Measurements from ENCODE around the gene PTPRM. TPM values are rescaled to one million over a fixed set of nuclear protein-coding genes. Genes with fewer than 3 reads are reported as not detected.

The PTPRM gene
- polyA plus RNA-seq, 6 donors from 2014 or later: not detected

DNA sequence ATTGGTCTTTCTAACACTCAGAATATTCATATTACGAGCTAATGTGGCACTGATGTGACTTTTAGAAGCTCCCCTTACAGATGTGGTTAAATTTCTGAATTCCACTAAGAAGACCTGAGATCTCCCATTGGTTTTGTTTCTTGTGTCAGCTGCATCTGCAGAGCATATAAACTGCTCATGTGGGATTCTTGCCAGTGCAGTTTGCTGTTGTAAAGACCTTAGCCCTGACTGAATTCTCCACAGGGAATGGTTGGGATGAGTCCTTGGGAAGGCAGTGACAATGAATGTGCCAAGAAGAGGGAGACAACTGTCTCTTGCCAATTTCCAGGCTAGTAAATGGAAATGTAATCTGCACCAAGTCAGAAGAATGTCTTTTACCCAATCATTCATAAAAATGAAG lies 94.1 kb downstream of the PTPRM start:
- no peak overlapping the region for H3K4me3 Mint-ChIP-seq
- DNase-seq (no peak), ATAC-seq (ENCODE audit: low read depth in 2 of 2) (no peak)
- H3K27me3 Mint-ChIP-seq: peaks cover 0 to 5% (median 0%) of the 10 kb centered on the region in 3 donors
- H3K36me3 Mint-ChIP-seq: no peaks in the 10 kb centered on the region
- H3K9me3 Mint-ChIP-seq: peaks cover 0 to 9% (median 4%) of the 10 kb centered on the region in 7 donors
- H3K4me1 Mint-ChIP-seq: no peaks in the 10 kb centered on the region
- H3K27ac Mint-ChIP-seq: no peak overlapping the region

DNA sequence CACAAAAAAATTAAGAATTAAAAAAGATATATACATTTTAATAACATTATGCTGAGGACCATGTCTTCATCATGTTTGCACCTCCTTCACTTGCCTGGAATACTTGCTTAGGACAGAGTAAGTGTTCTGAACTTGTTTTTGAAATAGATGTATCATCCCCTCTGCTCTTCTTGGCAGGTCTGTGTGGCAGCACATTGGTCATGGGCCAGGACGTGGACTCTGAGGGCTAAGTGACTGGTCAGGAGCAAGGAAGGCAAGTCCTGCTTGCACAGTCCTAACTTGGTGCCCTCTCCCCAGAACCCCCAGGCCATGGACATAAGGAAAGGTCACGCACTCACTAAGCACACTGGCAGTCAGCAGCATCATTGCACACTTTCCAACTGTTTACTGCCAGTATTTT lies 95.8 kb downstream of the PTPRM start:
- no peak for ATAC-seq (ENCODE audit: low read depth in 2 of 2)
- Mint-ChIP-seq H3K27ac (no peak overlapping the region), H3K27me3 (no peaks in the 10 kb centered on the region), H3K36me3 (no peaks in the 10 kb centered on the region), H3K4me1 (no peaks in the 10 kb centered on the region), H3K9me3 (peaks cover 0 to 2% (median 2%) of the 10 kb centered on the region in 7 donors), H3K4me3 (no peak overlapping the region)
- no peak for DNase-seq

DNA sequence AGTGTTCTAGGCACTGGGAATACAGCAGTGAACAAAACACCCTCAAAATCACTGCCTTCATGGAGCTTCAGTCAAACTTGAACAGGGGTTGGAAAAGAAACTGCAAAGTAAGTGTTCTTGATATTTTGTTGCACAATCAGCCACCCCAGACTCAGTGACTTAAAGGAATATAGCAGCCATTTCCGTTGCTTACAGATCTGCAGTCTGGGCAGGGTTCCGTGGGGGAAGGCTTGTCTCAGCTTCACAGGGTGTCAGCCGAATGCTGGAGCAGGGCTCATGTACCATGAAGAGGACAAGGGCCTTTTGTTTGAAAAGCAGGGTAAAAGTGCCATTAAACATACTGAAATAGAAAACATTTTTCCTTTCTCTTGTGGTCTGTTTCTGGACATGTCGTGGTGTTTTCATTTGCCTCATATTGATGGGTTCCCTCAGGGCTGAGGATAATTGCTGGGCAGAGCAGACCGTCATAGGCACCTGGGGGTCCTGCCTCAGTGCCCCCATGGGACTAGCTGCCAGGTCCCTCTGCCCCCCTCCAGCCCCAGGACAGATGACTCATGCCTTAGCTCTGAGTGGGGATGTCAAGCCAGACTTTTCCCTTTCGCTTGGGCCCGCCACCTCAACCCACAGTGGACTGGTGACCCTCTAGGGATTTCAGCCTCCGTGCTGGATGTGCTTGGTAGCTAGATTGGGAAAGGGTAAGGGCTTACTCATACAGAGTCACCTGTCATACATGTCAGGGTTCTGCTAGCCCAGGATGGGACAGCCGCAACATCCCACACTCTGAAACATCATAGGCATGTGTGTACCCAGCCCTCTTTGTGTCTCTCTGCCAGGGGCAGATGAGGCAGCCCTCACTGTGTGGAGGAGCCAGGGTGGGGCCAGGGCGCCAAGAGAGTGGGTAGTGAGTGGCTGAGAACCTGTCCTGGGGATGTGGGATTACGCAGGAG lies 96.5 kb downstream of the PTPRM start:
- no peak overlapping the region for H3K4me3 Mint-ChIP-seq
- no peak overlapping the region for H3K27ac Mint-ChIP-seq
- no peaks in the 10 kb centered on the region for H3K36me3 Mint-ChIP-seq
- H3K4me1 Mint-ChIP-seq: no peaks in the 10 kb centered on the region
- H3K27me3 Mint-ChIP-seq: no peaks in the 10 kb centered on the region
- H3K9me3 Mint-ChIP-seq: peaks cover 0 to 2% (median 2%) of the 10 kb centered on the region in 7 donors
- no peak for ATAC-seq (ENCODE audit: low read depth in 2 of 2)
- DNase-seq: no peak

- Mint-ChIP-seq H3K27me3 (no peaks in the 10 kb centered on the region), H3K27ac (no peak overlapping the region), H3K4me1 (no peaks in the 10 kb centered on the region), H3K4me3 (no peak overlapping the region), H3K36me3 (no peaks in the 10 kb centered on the region), H3K9me3 (peaks cover 0 to 5% (median 0%) of the 10 kb centered on the region in 7 donors)
- no peak for ATAC-seq (ENCODE audit: low read depth in 2 of 2)
- DNase-seq: no peak
Measured at GRCh38 chr18:7666195-7666776, 99.2 kb downstream of the PTPRM start.

DNA sequence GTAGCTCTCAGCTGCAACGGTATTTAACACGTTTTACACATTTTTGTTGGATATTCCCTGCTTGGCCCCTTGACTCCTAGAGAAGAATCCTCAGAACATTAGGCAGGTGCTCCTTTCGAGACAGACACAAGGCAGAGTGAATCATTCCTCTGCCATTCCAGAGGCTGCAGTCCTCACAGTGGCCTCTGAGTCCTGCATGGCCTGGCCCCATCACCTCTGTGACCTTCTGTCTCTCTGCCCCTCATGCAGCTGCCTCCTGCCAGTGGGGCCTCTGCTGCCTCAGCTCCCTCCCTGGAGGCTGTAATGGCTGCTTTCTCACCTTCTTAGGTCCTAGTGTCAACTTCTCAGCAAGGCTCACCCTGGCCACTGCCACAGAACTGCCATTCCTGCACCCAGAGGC lies 101.3 kb downstream of the PTPRM start:
- Mint-ChIP-seq H3K4me1 (no peaks in the 10 kb centered on the region), H3K4me3 (no peak overlapping the region), H3K9me3 (peaks cover 0 to 5% (median 0%) of the 10 kb centered on the region in 7 donors), H3K27me3 (no peaks in the 10 kb centered on the region), H3K27ac (no peak overlapping the region), H3K36me3 (no peaks in the 10 kb centered on the region)
- DNase-seq (no peak), ATAC-seq (ENCODE audit: low read depth in 2 of 2) (no peak)

GRCh38 chr18:7669361-7669760 lies 102.2 kb downstream of the PTPRM start:
- DNase-seq (no peak), ATAC-seq (ENCODE audit: low read depth in 2 of 2) (no peak)
- H3K4me3 Mint-ChIP-seq: no peak overlapping the region
- H3K36me3 Mint-ChIP-seq: no peaks in the 10 kb centered on the region
- no peak overlapping the region for H3K27ac Mint-ChIP-seq
- H3K27me3 Mint-ChIP-seq: no peaks in the 10 kb centered on the region
- no peaks in the 10 kb centered on the region for H3K4me1 Mint-ChIP-seq
- H3K9me3 Mint-ChIP-seq: peaks cover 0 to 5% (median 0%) of the 10 kb centered on the region in 7 donors

DNA sequence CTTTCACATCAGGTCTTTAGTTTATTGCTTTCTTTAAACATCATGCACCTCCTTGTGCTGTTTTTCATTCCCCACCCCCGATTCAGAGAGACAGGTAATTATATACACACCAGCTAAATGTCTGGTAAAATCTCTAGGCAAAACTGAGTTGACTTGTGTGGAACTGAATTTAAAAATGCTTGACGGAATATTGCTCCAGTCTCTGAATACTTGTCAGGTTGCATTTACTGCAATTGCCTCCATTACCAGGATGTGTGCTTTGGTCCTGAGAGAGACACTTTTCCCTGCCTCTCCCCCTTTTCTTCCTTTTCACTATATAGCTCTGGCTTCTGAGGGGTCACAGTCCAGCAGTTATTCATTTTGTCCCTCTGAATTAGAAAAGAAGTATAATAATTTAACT lies 104.0 kb downstream of the PTPRM start:
- no peak for ATAC-seq (ENCODE audit: low read depth in 2 of 2)

GRCh38 chr18:7676253-7676873 lies 109.2 kb downstream of the PTPRM start:
- Mint-ChIP-seq H3K4me1 (no peaks in the 10 kb centered on the region), H3K9me3 (no peaks in the 10 kb centered on the region), H3K4me3 (no peak overlapping the region), H3K27ac (no peak overlapping the region), H3K36me3 (no peaks in the 10 kb centered on the region), H3K27me3 (no peaks in the 10 kb centered on the region)
- DNase-seq (no peak), ATAC-seq (ENCODE audit: low read depth in 2 of 2) (no peak)

More for the DNA sequence above, 104.0 kb downstream of the PTPRM start:
- Mint-ChIP-seq H3K27ac (no peak overlapping the region), H3K4me1 (no peaks in the 10 kb centered on the region), H3K4me3 (no peak overlapping the region), H3K9me3 (peaks cover 0 to 5% (median 0%) of the 10 kb centered on the region in 7 donors), H3K36me3 (no peaks in the 10 kb centered on the region), H3K27me3 (no peaks in the 10 kb centered on the region)
- no peak for DNase-seq

DNA sequence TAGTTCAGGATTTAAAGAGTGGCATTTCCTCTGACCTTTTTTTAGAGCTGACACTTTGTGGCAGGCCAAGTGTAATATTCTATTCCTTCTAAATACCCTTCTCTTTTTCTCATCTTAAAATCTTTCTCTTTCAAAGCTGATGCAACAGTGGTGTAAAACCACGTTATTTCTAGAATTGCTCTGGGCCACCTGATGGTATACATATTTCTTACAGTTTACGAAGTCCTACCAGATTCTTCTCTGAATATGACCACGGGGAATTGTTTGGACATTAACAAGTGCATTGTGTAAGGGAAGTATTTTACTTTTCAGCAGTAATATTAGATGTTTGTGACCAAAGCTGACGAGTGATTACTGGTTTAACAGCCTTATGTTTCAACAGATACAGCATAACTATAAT lies 109.9 kb downstream of the PTPRM start:
- Mint-ChIP-seq H3K4me3 (no peak overlapping the region), H3K4me1 (no peaks in the 10 kb centered on the region), H3K36me3 (no peaks in the 10 kb centered on the region), H3K27ac (no peak overlapping the region), H3K27me3 (no peaks in the 10 kb centered on the region), H3K9me3 (no peaks in the 10 kb centered on the region)
- DNase-seq (no peak), ATAC-seq (ENCODE audit: low read depth in 2 of 2) (no peak)

DNA sequence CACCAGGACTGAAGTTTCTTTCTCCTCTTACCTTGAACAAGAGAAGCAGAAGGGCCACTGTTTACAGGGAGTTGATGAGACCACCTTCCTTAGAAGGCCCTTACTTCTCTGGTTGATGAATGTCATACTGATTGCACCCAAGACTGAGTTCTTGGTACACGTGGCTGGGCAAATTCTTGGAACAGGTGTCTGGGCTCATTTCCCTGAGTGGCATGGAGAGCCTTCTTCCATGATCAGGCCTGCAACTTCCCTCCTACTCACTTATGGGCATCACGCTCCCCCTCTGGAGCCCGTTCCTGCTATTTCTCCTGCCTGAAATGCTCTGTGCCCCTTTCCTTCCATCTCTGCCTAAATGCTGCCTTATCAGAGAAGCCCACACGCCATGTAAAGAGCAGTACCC lies 110.3 kb downstream of the PTPRM start:
- no peak for ATAC-seq (ENCODE audit: low read depth in 2 of 2)
- DNase-seq: no peak
- Mint-ChIP-seq H3K4me3 (no peak overlapping the region), H3K4me1 (no peaks in the 10 kb centered on the region), H3K27me3 (no peaks in the 10 kb centered on the region), H3K9me3 (no peaks in the 10 kb centered on the region), H3K36me3 (no peaks in the 10 kb centered on the region), H3K27ac (no peak overlapping the region)

GRCh38 chr18:7678389-7678788 lies 111.3 kb downstream of the PTPRM start:
- Mint-ChIP-seq H3K9me3 (no peaks in the 10 kb centered on the region), H3K27ac (no peak overlapping the region), H3K4me1 (no peaks in the 10 kb centered on the region), H3K4me3 (no peak overlapping the region), H3K36me3 (no peaks in the 10 kb centered on the region), H3K27me3 (no peaks in the 10 kb centered on the region)
- ATAC-seq (ENCODE audit: low read depth in 2 of 2) (no peak), DNase-seq (no peak)

GRCh38 chr18:7678801-7679200 lies 111.7 kb downstream of the PTPRM start:
- no peak overlapping the region for H3K27ac Mint-ChIP-seq
- H3K4me1 Mint-ChIP-seq: no peaks in the 10 kb centered on the region
- H3K9me3 Mint-ChIP-seq: no peaks in the 10 kb centered on the region
- DNase-seq (no peak), ATAC-seq (ENCODE audit: low read depth in 2 of 2) (no peak)
- H3K4me3 Mint-ChIP-seq: no peak overlapping the region
- no peaks in the 10 kb centered on the region for H3K27me3 Mint-ChIP-seq
- no peaks in the 10 kb centered on the region for H3K36me3 Mint-ChIP-seq

- Mint-ChIP-seq H3K4me3 (no peak overlapping the region), H3K36me3 (no peaks in the 10 kb centered on the region), H3K9me3 (no peaks in the 10 kb centered on the region), H3K27me3 (no peaks in the 10 kb centered on the region), H3K4me1 (no peaks in the 10 kb centered on the region), H3K27ac (no peak overlapping the region)
- no peak for DNase-seq
- no peak for ATAC-seq (ENCODE audit: low read depth in 2 of 2)
Measured at GRCh38 chr18:7681298-7681697, 114.2 kb downstream of the PTPRM start.

DNA sequence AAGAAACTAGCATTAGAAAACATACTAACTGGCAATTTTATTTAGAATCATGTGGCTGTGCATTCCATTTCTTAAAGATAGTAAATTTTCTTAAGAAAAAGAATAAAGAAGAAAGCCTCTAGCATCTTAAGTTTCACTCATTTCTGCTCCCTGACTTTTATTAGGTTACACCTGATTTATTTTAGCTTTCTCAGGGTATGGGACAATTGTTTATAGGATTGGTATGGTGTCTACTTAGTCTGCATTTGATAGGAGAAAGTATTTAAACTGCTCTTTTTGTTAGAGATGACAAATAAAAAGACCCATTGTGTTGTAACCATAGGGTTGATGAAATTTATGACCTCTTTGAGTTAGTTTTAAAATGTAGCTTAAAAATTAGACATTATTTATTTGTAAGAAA lies 115.2 kb downstream of the PTPRM start:
- no peaks in the 10 kb centered on the region for H3K36me3 Mint-ChIP-seq
- ATAC-seq (ENCODE audit: low read depth in 2 of 2) (no peak), DNase-seq (no peak)
- no peak overlapping the region for H3K27ac Mint-ChIP-seq
- no peak overlapping the region for H3K4me3 Mint-ChIP-seq
- no peaks in the 10 kb centered on the region for H3K9me3 Mint-ChIP-seq
- H3K27me3 Mint-ChIP-seq: no peaks in the 10 kb centered on the region
- H3K4me1 Mint-ChIP-seq: no peaks in the 10 kb centered on the region

Data from naive B cell (primary cell).